Erythroblast (primary cell): ENCODE data around the gene NR3C2.

Experiments used
- GATA1 ChIP-seq: IDR thresholded peaks from 2 replicates; pipeline ENCODE4 v1.6.1; 2011; ENCODE audit warnings: low read depth, mild to moderate bottlenecking, control low read depth, low read length, moderate library complexity
- POLR2A ChIP-seq: IDR thresholded peaks from 2 replicates; pipeline ENCODE4 v1.6.1; 2011; ENCODE audit warnings: mild to moderate bottlenecking, low read length

DNA sequence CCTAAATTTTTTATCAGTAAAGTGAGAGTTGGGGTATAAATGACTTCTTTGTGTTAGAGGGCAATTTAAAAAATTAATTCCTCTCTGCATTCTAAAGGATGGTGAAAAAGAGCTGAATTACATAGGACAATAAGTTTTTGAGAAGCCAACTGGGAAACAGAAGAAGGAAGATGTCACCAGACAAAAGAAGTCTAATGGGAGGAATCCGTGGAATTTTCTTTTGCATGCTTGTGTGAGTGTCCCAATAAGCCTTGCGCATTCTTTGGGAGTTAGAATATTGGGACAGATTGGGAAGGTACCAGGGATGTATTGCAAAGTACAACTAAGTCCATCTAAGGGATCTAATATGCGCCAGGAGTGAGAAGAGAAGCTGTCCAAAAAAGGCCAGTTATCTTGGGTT lies 35.1 kb upstream of the NR3C2 start:
- TF ChIP-seq POLR2A (no peak), GATA1 (no peak)
